ENCODE data around the gene CCDC24. TPM values are rescaled to one million over a fixed set of nuclear protein-coding genes. Genes with fewer than 3 reads are reported as not detected.

CCDC24 gene
- total RNA-seq, 1 experiment from 2014 or later, result 11.8 TPM

GRCh38 chr1:43965316-43965715, 26.1 kb upstream of the CCDC24 start:
- Mint-ChIP-seq H3K36me3 (ENCODE audit: insufficient read depth in 1 of 3, low read depth in 3 of 3) (peaks cover 4 to 10% (median 4%) of the 10 kb centered on the region in 3 experiments; a peak in 4 of 7 replicates), H3K4me1 (peaks cover under 1 to 3% of the 10 kb centered on the region in 2 experiments; a peak in 2 of 4 replicates), H3K9me3 (no peaks in the 10 kb centered on the region), H3K27me3 (ENCODE audit: low read depth) (peaks cover 1% of the 10 kb centered on the region), H3K4me3 (no peak overlapping the region), H3K27ac (no peak overlapping the region)
- no peak for DNase-seq
- Histone ChIP-seq H2BK5ac (ENCODE audit: insufficient read length, low read length) (no peak overlapping the region), H3K27ac (ENCODE audit: insufficient read length, low read depth, low read length) (no peak overlapping the region), H3K79me2 (ENCODE audit: insufficient read depth, low read length) (no peaks in the 10 kb centered on the region; the same call in 1 of the 2 replicates), H2BK15ac (ENCODE audit: low read depth, low read length) (no peak overlapping the region), H3K9ac (ENCODE audit: extremely low read depth, insufficient read length, low read length) (no peak overlapping the region), H3K9me3 (ENCODE audit: control insufficient read depth, low read depth, low read length) (no peaks in the 10 kb centered on the region), H3T11ph (ENCODE audit: low read length) (no peak overlapping the region), H3K23me2 (ENCODE audit: insufficient read length, low read depth, low read length, poor library complexity, severe bottlenecking) (peaks cover 5% of the 10 kb centered on the region), H2AK5ac (ENCODE audit: insufficient read length, low read length) (no peak overlapping the region), H3K18ac (ENCODE audit: insufficient read length, low read depth, low read length) (no peak overlapping the region), H2BK20ac (ENCODE audit: low read depth, low read length, poor library complexity, severe bottlenecking) (no peak overlapping the region), H4K5ac (ENCODE audit: insufficient read length, low read depth, low read length) (no peak overlapping the region), H3K23ac (ENCODE audit: insufficient read length, low read depth, low read length) (no peak overlapping the region), H3K56ac (ENCODE audit: insufficient read length, low read depth, low read length) (no peak overlapping the region), H3K27me3 (ENCODE audit: insufficient read depth, low read length) (no peaks in the 10 kb centered on the region), H4K8ac (replicated peaks; ENCODE audit: insufficient read length, low read depth, low read length) (no peak overlapping the region), H4K91ac (ENCODE audit: insufficient read length, low read depth, low read length) (no peak overlapping the region), H3K79me1 (ENCODE audit: insufficient read depth, low read depth, low read length, poor library complexity, severe bottlenecking) (no peaks in the 10 kb centered on the region), H3K14ac (ENCODE audit: insufficient read depth, low read length) (no peak overlapping the region), H3K4me2 (ENCODE audit: insufficient read depth, insufficient read length, low read length) (no peak overlapping the region), H3K4me1 (ENCODE audit: insufficient read depth, low read length) (no peaks in the 10 kb centered on the region; the same call in 1 of the 2 replicates), H2AFZ (ENCODE audit: low read length) (no peak overlapping the region), H2BK120ac (ENCODE audit: low read depth, low read length, poor library complexity, severe bottlenecking) (no peak overlapping the region), H2BK12ac (ENCODE audit: insufficient read length, low read depth, low read length) (no peak overlapping the region), H3K4ac (ENCODE audit: low read depth, low read length) (no peak overlapping the region), H4K20me1 (ENCODE audit: control insufficient read depth, insufficient read depth, insufficient read length) (no peaks in the 10 kb centered on the region)
- no peak for TF ChIP-seq CTCF (conservative IDR thresholded peaks at IDR 0.05)
- 100% methylated on average over 1 of the region's 3 CpGs for WGBS (ENCODE audit: extremely low coverage, insufficient read length, low lambda C conversion rate)

Measured in H9 (cell line).